ENCODE results near the gene CCDC187.

DNA sequence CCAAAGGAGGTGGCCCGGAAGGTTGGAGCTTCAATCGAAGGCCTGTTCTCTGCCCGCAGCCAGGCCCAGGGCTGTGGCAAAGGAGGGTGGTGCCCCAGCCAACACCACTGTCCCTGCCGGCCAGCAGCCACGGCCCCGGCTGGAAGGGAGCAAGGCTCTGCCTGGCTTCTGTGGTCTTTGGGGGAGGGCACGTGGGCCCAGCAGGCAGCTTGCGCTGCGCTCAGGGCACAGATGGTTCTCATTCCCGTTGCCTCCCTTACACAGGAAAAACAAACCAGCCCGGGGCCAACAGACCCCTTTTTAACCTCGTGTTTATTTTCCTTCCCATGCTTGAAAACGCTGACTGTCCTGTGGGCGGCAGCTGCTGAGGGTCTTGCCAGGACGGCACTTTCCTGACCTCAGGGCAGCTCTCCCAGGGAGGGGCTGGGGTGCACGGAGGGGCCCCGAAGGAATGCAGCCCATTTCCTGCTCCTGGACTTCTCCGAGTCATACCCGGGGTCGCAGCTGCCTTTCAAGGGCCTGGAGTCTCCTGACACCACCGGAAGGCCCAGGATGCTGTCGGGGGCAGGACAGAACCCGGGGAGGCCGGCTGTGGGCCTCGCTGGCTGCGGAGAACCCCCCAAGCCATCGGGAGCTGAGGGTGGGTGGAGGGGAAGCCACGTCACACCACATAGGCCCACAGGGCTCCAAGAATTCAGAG lies 22.3 kb upstream of the CCDC187 start:
- TF ChIP-seq JUN (CRISPR knock-in tag; IDR thresholded peaks at IDR 0.05) (no peak), ARNT2 (CRISPR knock-in tag; IDR thresholded peaks at IDR 0.05; ENCODE audit: low read depth) (no peak), ZNF703 (CRISPR knock-in tag; IDR thresholded peaks at IDR 0.05; ENCODE audit: borderline replicate concordance) (no peak), POLR2A (IDR thresholded peaks at IDR 0.05; ENCODE audit: insufficient read depth in 1 of 2, low read depth in 2 of 2, low read length in 2 of 2) (no peak), HDAC6 (IDR thresholded peaks at IDR 0.05; ENCODE audit: low read depth, low read length) (no peak), ZSCAN25 (CRISPR knock-in tag; IDR thresholded peaks at IDR 0.05) (no peak)
- TF ChIP-seq, protein P1, sequence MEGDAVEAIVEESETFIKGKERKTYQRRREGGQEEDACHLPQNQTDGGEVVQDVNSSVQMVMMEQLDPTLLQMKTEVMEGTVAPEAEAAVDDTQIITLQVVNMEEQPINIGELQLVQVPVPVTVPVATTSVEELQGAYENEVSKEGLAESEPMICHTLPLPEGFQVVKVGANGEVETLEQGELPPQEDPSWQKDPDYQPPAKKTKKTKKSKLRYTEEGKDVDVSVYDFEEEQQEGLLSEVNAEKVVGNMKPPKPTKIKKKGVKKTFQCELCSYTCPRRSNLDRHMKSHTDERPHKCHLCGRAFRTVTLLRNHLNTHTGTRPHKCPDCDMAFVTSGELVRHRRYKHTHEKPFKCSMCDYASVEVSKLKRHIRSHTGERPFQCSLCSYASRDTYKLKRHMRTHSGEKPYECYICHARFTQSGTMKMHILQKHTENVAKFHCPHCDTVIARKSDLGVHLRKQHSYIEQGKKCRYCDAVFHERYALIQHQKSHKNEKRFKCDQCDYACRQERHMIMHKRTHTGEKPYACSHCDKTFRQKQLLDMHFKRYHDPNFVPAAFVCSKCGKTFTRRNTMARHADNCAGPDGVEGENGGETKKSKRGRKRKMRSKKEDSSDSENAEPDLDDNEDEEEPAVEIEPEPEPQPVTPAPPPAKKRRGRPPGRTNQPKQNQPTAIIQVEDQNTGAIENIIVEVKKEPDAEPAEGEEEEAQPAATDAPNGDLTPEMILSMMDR (CRISPR knock-in tag; IDR thresholded peaks at IDR 0.05) = no peak
- TF ChIP-seq, protein P2, sequence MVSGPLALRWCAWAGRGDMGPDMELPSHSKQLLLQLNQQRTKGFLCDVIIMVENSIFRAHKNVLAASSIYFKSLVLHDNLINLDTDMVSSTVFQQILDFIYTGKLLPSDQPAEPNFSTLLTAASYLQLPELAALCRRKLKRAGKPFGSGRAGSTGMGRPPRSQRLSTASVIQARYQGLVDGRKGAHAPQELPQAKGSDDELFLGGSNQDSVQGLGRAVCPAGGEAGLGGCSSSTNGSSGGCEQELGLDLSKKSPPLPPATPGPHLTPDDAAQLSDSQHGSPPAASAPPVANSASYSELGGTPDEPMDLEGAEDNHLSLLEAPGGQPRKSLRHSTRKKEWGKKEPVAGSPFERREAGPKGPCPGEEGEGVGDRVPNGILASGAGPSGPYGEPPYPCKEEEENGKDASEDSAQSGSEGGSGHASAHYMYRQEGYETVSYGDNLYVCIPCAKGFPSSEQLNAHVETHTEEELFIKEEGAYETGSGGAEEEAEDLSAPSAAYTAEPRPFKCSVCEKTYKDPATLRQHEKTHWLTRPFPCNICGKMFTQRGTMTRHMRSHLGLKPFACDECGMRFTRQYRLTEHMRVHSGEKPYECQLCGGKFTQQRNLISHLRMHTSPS (CRISPR knock-in tag; IDR thresholded peaks at IDR 0.05; ENCODE audit: low read depth) = no peak
- TF ChIP-seq, protein P3, sequence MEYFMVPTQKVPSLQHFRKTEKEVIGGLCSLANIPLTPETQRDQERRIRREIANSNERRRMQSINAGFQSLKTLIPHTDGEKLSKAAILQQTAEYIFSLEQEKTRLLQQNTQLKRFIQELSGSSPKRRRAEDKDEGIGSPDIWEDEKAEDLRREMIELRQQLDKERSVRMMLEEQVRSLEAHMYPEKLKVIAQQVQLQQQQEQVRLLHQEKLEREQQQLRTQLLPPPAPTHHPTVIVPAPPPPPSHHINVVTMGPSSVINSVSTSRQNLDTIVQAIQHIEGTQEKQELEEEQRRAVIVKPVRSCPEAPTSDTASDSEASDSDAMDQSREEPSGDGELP (IDR thresholded peaks at IDR 0.05; ENCODE audit: borderline replicate concordance, low read depth) = no peak
- TF ChIP-seq, protein P4, sequence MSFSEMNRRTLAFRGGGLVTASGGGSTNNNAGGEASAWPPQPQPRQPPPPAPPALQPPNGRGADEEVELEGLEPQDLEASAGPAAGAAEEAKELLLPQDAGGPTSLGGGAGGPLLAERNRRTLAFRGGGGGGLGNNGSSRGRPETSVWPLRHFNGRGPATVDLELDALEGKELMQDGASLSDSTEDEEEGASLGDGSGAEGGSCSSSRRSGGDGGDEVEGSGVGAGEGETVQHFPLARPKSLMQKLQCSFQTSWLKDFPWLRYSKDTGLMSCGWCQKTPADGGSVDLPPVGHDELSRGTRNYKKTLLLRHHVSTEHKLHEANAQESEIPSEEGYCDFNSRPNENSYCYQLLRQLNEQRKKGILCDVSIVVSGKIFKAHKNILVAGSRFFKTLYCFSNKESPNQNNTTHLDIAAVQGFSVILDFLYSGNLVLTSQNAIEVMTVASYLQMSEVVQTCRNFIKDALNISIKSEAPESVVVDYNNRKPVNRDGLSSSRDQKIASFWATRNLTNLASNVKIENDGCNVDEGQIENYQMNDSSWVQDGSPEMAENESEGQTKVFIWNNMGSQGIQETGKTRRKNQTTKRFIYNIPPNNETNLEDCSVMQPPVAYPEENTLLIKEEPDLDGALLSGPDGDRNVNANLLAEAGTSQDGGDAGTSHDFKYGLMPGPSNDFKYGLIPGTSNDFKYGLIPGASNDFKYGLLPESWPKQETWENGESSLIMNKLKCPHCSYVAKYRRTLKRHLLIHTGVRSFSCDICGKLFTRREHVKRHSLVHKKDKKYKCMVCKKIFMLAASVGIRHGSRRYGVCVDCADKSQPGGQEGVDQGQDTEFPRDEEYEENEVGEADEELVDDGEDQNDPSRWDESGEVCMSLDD (CRISPR knock-in tag; IDR thresholded peaks at IDR 0.05; ENCODE audit: borderline replicate concordance) = no peak
